Measurements from ENCODE around the gene MYO3B. TPM values are rescaled to one million over a fixed set of nuclear protein-coding genes. Genes with fewer than 3 reads are reported as not detected.

MYO3B gene
- total and polyA plus RNA-seq, 2 donors (not counting 3 experiments of a cell fraction or from before 2014, with no cell fraction given) = 0.03 TPM; not detected in 1

- no peak for TF ChIP-seq POLR2A (IDR thresholded peaks at IDR 0.05; ENCODE audit: low read depth, low read length)
- no peak for TF ChIP-seq MAX (IDR thresholded peaks at IDR 0.05; ENCODE audit: insufficient read depth, insufficient read length)
- TF ChIP-seq, protein P1, sequence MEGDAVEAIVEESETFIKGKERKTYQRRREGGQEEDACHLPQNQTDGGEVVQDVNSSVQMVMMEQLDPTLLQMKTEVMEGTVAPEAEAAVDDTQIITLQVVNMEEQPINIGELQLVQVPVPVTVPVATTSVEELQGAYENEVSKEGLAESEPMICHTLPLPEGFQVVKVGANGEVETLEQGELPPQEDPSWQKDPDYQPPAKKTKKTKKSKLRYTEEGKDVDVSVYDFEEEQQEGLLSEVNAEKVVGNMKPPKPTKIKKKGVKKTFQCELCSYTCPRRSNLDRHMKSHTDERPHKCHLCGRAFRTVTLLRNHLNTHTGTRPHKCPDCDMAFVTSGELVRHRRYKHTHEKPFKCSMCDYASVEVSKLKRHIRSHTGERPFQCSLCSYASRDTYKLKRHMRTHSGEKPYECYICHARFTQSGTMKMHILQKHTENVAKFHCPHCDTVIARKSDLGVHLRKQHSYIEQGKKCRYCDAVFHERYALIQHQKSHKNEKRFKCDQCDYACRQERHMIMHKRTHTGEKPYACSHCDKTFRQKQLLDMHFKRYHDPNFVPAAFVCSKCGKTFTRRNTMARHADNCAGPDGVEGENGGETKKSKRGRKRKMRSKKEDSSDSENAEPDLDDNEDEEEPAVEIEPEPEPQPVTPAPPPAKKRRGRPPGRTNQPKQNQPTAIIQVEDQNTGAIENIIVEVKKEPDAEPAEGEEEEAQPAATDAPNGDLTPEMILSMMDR (IDR thresholded peaks at IDR 0.05; ENCODE audit: extremely low read depth in 1 of 2, insufficient read depth in 1 of 2, low read depth in 1 of 2, low read length in 2 of 2) = no peak
- TF ChIP-seq POLR2AphosphoS5 (IDR thresholded peaks at IDR 0.05; ENCODE audit: insufficient read depth, low read depth, low read length) = no peak
- no peak for TF ChIP-seq EZH2 (IDR thresholded peaks at IDR 0.05; ENCODE audit: borderline replicate concordance, low read depth, low read length, severe bottlenecking)
- no peak for TF ChIP-seq FOS (IDR thresholded peaks at IDR 0.05; ENCODE audit: borderline replicate concordance, insufficient read depth, low read length)
- no peak for TF ChIP-seq GATA2 (IDR thresholded peaks at IDR 0.05; ENCODE audit: insufficient read depth, insufficient read length, low read depth, low read length)
- TF ChIP-seq JUN (IDR thresholded peaks at IDR 0.05; ENCODE audit: borderline replicate concordance, insufficient read depth, insufficient read length, low read depth) = no peak
- TF ChIP-seq MYC (IDR thresholded peaks at IDR 0.05; ENCODE audit: low read depth, low read length) = no peak
- CTCF ChIA-PET = interaction anchor here (0.6 kb wide), 1 partner anchor 73 kb away, joined by 6 read pairs; no protein-coding TSS in a partner anchor
- H3K9ac ChIP-seq (replicated peaks; ENCODE audit: extremely low read depth, insufficient read depth, low read length) = no peak overlapping the region
- FAIRE-seq (no peak), DNase-seq (ENCODE audit: low read depth, low spot score) (no peak)
- H3K36me3 ChIP-seq (ENCODE audit: control insufficient read depth in 2 of 2, extremely low read depth in 1 of 2, insufficient read depth in 2 of 2, low read length in 2 of 2) = no peaks in the 10 kb centered on the region
- POLR2A ChIA-PET = no interaction called here
- no peaks in the 10 kb centered on the region for H3K79me2 ChIP-seq (ENCODE audit: control insufficient read depth, insufficient read depth, low read length)
- H3K27ac ChIP-seq (ENCODE audit: insufficient read depth, low read depth, low read length) = no peak overlapping the region
- no peaks in the 10 kb centered on the region for H3K27me3 ChIP-seq (ENCODE audit: control insufficient read depth in 2 of 2, insufficient read depth in 2 of 2, low read length in 2 of 2)
- intact Hi-C loops (cut with micrococcal nuclease) (no loop called here), dilution Hi-C loops (cut with MboI; ENCODE audit: extremely low pct_ligation_motif_present, low sequenced_read_pairs) (no loop called here)
- H4K20me1 ChIP-seq (replicated peaks; ENCODE audit: control insufficient read depth, extremely low read depth, insufficient read depth, low read length) = no peaks in the 10 kb centered on the region
- no peaks in the 10 kb centered on the region for H3K9me3 ChIP-seq (replicated peaks; ENCODE audit: control insufficient read depth, insufficient read depth, low read length)
- no peak overlapping the region for H2AFZ ChIP-seq (ENCODE audit: low read depth, low read length)
- no TSS peak for BruUV-seq (replicated peaks)
- H3K9me1 ChIP-seq (replicated peaks; ENCODE audit: control insufficient read depth, extremely low read depth, insufficient read depth, low read length) = no peaks in the 10 kb centered on the region
- H3K4me1 ChIP-seq (ENCODE audit: control insufficient read depth, extremely low read depth, insufficient read depth, low read length) = peaks cover 3% of the 10 kb centered on the region
- no peak overlapping the region for H3K4me3 ChIP-seq (replicated peaks in 1 of 3; ENCODE audit: insufficient read depth in 1 of 3, low read depth in 1 of 3, low read length in 3 of 3)
- H3K4me2 ChIP-seq (ENCODE audit: insufficient read depth, low read length) = no peak overlapping the region
Measured at GRCh38 chr2:170514140-170514539, 336.2 kb downstream of the MYO3B start.
